HCEC 1CT (cell line): Measurements from ENCODE around the gene WNT7B.
"Not testable (repeated sequence)": the region's sequence is repeated elsewhere in the genome, so short reads cannot be mapped to it uniquely, and the experiment has no call there.

ENCODE experiments used
- DNase-seq: peaks from one replicate; pipeline ENCODE4 v3.0.0-alpha.2; 2017

The WNT7B gene

GRCh38 chr22:46007848-46008261 lies 30.9 kb upstream of the WNT7B start:
- peak; percentile 90 for DNase-seq

GRCh38 chr22:46007003-46007847 lies 30.3 kb upstream of the WNT7B start:
- DNase-seq: peak; percentile 85

DNA sequence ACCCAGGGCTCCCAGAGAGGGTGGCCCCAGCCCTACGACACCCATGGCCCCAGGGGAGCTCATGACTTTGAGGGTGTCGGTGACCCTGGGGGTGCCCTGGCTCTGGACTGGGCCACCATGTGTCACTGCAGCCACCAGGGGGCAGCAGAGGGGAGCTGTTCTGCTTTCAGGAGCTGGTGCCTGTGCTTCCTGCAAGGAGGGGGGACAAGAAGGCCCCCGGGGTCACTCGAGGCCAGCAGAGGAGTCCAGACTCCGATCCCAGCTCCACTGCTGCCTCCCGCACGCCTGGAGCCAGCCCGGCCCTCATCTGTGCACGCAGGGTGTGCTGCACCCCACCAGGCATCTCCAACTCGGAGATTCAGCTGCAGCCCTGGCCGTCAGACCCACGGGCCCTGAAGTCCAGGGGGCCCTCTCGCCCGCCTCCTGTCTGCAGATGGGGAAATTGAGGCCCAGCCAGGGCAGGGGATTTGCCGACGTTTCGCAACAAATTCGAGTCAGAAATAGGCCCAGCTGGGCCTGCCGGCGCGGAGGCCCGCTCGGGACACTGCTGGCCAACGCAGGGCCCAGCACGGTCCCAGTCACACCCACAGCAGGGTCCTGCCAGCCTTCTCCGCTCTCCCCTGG lies 29.5 kb upstream of the WNT7B start:
- peak; percentile 88 for DNase-seq

- DNase-seq: not testable (repeated sequence)
These were observed 28.2 kb upstream of the WNT7B start for GRCh38 chr22:46005116-46005705.

DNA sequence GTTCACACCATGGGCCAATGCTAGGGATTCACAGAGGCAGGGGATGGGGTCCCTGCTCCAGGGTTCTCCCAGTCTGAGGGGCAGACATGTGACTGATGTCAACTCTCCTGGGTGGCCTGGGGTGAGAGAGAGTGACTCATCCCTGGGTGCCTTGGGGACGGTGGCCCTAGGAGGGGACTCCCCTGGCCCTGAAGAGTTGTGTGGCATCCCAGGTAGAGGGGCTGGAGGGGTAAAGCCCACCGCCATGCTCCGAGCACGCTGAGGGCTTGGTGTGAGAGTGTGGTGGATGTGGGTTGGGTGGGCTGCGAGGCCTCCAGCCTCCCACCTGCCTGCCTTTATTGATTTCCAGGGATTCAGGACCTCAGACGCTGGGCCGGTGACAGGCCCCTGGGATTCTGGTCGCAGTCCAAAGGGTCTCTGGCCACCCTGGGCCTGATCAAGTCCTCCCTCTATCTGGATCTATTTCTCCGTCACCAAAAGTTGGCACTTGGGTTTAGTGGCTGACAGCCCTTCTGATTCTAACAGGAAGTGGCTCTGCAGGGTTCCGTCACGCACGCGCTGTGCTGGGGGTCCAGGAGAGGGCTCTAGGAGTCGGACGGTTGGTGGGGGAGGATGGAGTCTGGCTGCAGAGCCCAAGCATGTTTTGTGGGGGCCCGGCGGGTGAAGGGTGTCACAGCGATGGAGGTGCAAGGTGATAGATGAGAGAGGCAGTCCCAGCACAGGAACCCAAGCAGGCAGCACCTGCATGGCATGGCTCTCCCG lies 27.3 kb upstream of the WNT7B start:
- DNase-seq: no peak

- DNase-seq: no peak
These were observed 26.5 kb upstream of the WNT7B start for GRCh38 chr22:46003271-46004091.

DNA sequence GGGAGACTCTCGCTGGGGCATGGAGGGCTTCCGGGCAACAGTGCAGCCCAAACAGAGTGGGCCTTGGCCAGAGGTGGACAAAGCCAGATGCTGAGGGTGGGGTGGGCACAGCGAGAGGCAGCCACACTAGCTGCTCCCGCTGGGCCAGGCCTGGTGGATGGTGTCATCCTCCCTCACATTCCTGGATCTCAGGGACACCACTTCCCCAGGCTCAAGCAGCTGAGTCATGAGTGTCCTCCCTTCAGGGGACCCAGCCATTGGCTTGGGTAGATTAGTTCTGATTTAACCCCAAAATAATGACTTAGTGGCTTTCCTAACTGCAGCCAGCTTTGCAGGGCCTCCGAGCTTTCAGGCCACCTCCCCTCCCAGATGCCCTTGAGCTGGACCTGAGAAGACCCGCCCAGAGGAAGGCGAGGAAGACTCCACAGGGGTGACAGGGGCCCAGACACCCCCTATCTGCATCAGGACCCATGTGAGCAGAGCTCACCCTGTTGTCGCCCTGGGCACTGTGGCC lies 25.9 kb upstream of the WNT7B start:
- DNase-seq: no peak

GRCh38 chr22:46001426-46002106 lies 24.6 kb upstream of the WNT7B start:
- DNase-seq: no peak

- DNase-seq: no peak
These were observed 24.1 kb upstream of the WNT7B start for GRCh38 chr22:46001046-46001425.

- no peak for DNase-seq
These were observed 23.4 kb upstream of the WNT7B start for GRCh38 chr22:46000081-46001027.

DNA sequence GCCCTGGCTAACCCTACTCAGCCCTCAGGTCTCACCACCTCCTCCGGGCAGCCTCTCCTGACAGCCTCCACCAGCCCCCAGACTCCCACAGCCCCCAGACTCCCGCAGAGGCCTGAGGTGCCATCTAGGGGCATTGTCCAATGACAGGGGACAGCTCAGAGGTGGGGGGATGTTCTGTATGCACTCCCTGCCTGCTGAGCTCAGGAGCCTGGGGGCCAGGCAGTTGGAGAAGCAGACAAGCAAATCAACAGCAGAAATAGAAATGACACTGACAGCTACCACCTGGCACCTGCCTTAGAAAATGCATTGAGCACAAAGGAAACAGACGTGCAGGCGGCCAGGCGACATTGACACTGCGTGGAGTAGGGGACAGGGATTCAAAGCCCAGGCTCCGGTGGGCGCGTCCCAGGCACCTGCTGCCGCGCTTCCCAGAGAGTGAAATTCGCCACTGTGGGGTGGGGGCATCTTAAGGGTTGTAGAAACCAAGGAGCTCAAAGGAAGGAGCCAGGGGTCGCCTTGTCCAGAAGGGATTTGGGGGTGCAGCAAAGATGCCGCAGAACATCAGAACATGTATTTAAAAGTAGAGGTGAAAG lies 22.5 kb upstream of the WNT7B start:
- DNase-seq: no peak

GRCh38 chr22:45998638-45999378 lies 21.8 kb upstream of the WNT7B start:
- no peak for DNase-seq

DNA sequence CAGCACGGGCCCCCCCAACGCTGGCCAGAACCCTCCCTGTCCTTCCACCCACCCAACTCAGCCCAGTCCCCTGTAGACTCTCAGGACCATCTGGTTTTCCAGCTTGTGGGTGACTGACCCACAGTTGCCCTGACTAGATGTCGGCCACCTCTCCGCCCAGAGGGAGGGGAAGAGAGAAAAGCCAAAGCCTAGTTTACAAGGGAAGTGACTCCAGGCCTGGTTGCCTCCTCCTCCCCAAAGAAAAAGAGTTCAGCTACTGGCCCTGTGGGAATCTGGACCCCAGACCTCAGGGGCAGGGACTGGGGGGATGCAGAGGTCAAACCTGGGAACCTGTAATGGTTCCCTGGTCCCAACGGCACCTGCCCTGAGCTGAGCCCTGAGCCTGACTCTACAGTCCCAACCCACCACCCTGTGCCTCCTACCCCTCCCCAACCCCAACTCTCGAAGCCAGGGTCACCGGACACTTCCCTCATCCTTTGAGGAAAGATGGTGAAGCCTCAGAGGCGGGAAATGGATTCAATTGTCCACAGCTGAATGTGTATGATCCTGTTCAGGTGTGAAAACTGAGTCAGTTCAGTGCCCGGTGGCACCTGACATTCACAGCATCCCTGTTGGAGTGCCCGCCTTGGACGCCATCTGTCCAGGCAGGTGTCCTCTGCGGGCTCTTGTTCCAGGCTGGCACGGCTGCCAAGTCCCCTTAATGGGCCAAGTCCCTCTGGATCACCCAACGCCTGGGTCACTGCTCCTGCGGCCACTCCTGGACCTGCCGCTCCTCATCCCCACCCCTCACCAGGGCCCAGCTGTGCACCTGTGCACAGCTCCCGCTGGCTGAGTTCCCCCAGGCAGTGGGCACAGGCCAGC lies 21.0 kb upstream of the WNT7B start:
- peak; percentile 63 for DNase-seq

GRCh38 chr22:45997077-45997776 lies 20.3 kb upstream of the WNT7B start:
- peak; percentile 98 for DNase-seq

DNA sequence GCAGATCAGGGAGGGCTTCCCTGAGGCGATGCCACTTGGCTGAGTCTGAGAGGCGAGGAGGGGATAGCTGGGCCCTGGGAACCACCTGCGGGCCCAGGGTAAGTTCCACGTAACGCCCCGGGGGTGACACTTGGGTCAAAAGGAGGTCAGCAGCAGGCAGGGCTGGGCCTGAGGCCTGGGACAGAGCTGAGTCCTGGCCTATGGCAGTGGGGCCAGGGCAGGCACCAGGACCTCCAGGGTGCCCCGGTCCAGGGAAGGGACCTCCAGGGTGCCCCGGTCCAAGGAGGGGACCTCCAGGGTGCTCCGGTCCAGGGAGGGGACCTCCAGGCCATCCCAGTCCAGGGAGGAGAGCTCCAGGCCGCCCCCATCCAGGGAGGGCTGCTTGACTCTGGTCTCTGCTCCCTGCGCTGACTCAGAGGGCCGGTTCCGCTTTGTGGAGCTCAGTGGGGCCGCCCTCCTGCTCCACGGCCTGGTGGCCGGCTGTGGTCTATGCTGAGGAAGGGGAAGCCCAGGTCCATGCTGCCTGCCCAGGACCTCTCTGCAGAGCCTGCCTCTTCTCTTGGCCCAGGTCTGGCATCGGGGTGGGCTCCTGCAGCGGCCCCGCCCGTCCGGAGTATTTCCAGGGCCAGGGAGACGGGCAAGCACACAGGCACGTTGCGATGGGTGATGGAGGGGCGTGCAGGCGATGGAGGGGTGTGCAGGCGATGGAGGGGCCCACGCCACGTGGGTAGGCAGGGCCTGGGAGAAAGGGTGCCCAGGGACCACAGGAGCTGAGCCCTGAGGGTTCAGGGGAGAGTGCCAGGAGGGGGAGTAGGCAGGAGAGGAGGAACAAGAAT lies 19.5 kb upstream of the WNT7B start:
- peak; percentile 54 for DNase-seq

DNA sequence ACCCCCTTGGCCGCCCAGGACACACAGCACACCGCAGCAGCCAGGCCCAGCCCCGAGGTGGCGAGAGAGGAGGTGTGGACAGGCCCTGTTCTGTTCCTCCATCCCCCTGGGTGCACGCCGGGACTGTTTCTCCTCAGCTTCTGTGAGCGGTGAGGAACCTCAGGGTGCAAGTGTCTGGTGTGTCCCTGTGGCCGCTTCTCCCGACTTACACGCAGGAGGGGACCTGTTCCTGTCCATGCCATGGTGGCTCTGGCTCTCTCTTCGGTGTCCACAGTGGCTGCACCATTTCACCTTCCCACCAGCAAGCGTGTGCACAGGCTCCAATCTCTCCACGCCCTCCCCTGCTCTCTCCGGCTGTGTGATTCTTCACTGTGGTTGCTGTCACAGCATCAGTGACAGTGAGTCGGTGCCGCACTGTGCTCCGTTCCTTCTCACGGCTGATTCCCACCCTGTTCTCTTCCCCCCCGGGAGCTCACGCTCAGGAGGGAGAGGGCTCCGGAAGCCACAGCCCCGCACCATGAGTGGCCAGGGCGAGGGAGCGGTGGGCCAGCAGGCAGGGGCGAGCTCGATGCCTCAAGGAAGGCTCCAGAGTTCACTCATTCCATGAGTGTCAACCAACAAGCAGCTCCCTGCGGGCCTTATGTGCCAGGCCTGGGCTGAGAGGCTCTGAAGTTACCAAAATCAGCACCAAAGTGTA lies 18.6 kb upstream of the WNT7B start:
- no peak for DNase-seq
